IPS DF 6.9 (cell line): ENCODE measurements around the gene SMIM21.

Experiments
- DNase-seq: peaks from one replicate; pipeline ENCODE4 v3.0.0-alpha.2; 2013; ENCODE audit warnings: low read depth, low spot score
- H3K27ac ChIP-seq: one replicate; pipeline ENCODE4 v1.5.1; 2013; ENCODE audit warnings: low read length, control low read depth
- H3K27me3 ChIP-seq: 2 replicates; pipeline ENCODE4 v1.6.1; 2013; ENCODE audit warnings: mild to moderate bottlenecking, low read length; ENCODE audit not compliant: control insufficient read depth, insufficient read depth
- H3K36me3 ChIP-seq: 2 replicates; pipeline ENCODE4 v1.6.1; 2013; ENCODE audit warnings: low read length; ENCODE audit not compliant: control insufficient read depth, insufficient read depth
- H3K4me1 ChIP-seq: 2 replicates; pipeline ENCODE4 v1.6.1; 2013; ENCODE audit warnings: low read length; ENCODE audit not compliant: control insufficient read depth, insufficient read depth
- H3K4me3 ChIP-seq: 2 replicates; pipeline ENCODE4 v1.5.1; 2013; ENCODE audit warnings: mild to moderate bottlenecking, low read length
- H3K9me3 ChIP-seq: 2 replicates; pipeline ENCODE4 v1.6.1; 2013; ENCODE audit warnings: low read length, inconsistent platforms; ENCODE audit not compliant: control insufficient read depth, insufficient read depth
- WGBS: extraction: QIAGEN DNeasy Blood & Tissue Kit; methylation state at CpG from one replicate; pipeline ENCODE4 v1.1.7; 2013; ENCODE audit warnings: mixed read lengths, missing lambda C conversion rate; ENCODE audit not compliant: insufficient read length, insufficient coverage; 5-methylcytosine and 5-hydroxymethylcytosine counted together

The SMIM21 gene

GRCh38 chr18:75360941-75361340 lies 66.6 kb downstream of the SMIM21 start:
- Histone ChIP-seq H3K27ac (no peak overlapping the region), H3K9me3 (no peaks in the 10 kb centered on the region), H3K4me1 (no peaks in the 10 kb centered on the region; the same call in 1 of the 2 replicates), H3K4me3 (no peak overlapping the region), H3K27me3 (no peaks in the 10 kb centered on the region), H3K36me3 (no peaks in the 10 kb centered on the region)
- no peak for DNase-seq
- no CpG with 5 or more reads among the region's 11 CpGs for WGBS

- no peak for DNase-seq
- Histone ChIP-seq H3K4me3 (no peak overlapping the region), H3K36me3 (no peaks in the 10 kb centered on the region), H3K27ac (no peak overlapping the region), H3K9me3 (no peaks in the 10 kb centered on the region), H3K4me1 (no peaks in the 10 kb centered on the region; the same call in 1 of the 2 replicates), H3K27me3 (no peaks in the 10 kb centered on the region)
- no CpG with 5 or more reads among the region's 8 CpGs for WGBS
Observed at GRCh38 chr18:75360215-75360614, 67.3 kb downstream of the SMIM21 start.
